ENCODE measurements around the gene ZNF330.
"Not testable (repeated sequence)": the region's sequence is repeated elsewhere in the genome, so short reads cannot be mapped to it uniquely, and the experiment has no call there.

The ZNF330 gene

DNA sequence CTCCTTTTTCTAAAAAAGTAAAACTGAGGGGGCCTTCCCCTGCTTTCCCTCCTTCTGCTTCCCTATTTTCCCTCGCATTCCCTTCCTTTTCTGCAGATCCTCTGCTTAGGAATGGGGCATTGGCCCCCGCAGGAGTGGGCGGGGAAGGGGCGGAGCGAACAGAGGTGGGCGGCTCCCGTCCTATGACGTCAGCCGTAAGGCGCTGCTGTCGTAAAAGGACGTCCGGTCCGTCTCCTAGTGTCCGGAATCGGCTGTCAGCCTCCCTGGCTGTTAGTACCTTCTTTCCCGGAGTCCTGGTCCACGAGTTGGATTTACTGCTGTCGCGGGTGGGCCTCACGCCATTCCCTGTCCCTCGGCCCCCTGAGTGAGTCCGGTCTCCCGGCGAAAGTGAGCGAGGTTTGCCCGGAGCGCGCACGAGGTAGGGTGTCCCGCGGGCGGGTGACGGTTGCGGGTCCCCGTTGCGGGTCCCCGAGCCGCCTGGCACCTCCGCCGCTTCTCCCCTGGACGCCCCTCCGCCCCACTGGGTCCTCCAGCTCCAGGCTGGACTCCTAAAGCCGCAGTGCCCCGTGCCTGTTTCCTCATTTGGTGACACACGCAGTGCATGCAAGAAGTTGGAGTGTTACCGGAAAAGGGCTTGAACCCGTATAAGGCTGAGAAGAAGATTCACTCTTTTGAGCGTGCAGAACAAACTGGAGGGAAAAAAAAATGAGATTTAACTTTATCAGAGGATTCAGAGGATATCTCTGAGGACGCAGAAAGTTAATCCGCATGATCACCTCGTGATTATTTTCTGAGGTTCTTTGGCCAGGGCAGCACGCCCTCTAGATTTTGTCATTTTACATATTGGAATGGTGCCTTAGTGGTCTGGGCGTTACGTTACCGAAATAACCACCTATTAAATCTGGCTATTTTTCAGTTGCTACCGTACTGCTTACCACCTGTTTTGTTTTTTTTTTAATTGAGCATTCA is at the start of gene ZNF330:
Gene ZNF330 (plus strand): TSS at position 205 of the 969 bp plus-strand sequence. CDS start 1,477 bp downstream, outside the sequence.
- peak; percentile 82 to 87 for DNase-seq (ENCODE audit: low read depth in 2 of 2)

DNA sequence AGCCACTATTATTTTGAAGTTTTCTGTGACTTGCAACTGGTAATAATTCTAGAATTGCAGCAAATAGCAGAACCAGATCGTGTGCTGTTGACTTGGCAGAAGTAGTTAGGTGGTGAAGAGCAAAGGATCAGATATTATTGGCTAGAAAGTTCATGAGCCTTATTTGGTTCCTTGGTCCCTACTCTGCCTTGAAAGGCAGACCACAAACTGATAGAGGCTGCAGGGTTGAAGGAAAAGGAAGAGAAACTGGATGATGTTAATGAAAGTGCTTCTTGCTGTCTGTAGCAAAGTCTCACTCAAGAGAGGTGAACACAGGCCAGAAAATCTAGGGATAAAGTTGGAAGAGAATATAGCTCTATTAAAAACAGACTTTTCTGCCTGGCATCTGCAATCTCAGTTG is 46.2 kb upstream of the ZNF330 start:
- no peak for DNase-seq (ENCODE audit: low read depth in 2 of 2)

DNA sequence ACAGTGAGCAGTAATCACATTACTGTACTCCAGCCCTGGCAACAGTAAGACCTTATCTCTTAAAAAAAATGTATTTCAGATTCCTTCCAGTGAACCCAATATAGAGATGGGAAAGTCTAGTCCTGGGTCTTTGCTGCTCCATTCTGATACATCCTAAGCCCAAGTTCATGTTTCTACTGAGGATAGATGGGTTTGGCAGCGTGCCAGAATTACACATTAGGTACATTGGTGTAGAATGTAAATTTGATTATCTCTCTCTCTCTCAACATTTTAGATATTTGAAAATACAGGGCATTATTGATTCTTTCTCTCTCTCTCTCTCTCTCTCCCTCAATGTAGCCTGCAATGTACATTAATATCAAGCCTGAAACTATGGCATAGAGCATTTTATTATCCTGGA is 43.5 kb upstream of the ZNF330 start:
- no peak for DNase-seq (ENCODE audit: low read depth in 2 of 2)

DNA sequence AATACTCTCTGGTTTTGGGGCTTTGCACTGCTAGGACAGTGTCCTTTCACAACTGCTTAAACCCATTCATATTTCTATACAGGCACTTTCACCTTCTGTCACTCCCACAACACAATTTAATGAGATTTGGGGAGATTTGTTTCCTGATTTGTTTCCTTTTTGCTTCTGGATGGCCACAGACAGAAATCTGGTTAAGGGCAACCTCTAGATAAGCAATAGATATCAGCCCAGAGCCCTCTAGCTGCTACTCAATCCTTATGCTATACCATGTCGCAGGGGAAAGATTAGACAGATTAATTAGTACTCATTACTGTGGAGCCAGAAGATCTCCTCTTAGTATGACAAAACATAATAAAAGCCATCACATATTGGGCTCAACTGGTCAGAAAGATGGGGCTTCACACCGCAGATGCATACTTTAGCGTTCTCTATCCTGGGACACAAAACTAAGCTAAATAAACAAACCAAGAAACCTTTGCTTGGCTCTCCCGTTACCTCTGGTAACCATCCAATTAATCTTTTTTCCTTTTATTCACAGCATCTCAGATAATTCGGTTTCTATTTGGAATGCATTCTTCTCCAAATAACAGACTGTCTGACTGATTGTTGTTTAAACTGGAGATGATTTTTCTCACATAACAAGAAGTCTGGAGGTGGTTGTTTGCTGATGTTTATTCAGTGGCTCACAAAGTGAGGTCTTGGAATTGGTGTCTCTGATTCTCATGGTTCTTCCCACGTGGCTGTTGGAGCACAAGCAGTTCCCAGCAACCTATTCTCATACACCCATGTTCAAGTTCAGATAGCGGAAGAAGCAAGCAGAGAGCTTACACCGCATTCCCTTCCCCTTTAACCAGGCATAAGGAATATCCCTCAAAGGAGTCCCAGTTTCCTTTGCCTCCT is 41.0 kb upstream of the ZNF330 start:
- DNase-seq (ENCODE audit: low read depth in 2 of 2): no peak

DNA sequence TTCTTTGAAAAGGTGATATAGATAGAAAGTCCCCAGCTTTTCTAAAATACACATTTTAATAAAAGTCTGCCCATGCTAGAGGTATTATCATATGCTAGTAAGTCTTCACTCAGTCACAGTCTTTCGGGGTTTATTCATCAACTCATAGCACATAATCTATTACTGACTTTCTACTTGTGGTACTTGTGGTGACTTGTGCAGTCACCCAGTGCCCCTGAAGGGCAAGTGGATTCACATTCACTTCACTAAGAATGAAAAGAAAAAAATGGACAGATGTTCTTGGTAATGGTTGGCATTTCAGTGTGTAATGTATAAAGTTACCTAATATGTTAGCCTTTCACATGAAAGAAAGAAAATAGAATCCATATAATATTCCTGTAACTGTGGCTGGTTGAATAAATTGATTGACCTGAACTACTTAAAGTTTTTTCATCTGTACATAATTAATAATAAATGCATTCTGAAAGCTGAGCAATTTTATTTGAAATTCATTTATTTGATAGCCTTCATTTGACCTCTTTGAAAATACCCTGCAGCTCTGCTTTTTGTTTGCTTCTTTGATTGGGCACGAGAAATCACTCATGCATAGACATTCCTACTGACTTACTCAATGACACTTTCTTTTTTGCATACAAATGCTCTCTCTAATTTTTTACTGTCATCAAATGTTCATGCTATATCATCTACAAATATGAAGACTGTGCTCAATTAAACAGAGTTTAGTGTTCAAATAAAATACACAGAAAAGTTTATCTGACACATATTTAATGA is 39.5 kb upstream of the ZNF330 start:
- DNase-seq (ENCODE audit: low read depth in 2 of 2): no peak

DNA sequence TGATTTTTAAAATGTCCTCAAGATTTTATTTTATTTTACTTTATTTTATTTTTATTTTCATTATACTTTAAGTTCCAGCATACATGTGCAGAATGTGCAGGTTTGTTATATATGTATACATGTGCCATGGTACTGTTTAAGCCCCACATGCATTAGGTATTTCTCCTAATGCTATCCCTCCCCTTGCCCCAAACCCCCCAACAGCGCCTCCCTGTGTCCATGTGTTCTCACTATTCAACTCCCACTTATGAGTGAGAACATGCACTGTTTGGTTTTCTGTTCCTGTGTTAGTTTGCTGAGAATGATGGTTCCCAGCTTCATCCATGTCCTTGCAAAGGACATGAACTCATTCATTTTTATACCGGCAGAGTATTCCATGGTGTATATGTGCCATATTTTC is 37.2 kb upstream of the ZNF330 start:
- DNase-seq (ENCODE audit: low read depth in 2 of 2): not testable (repeated sequence)

DNA sequence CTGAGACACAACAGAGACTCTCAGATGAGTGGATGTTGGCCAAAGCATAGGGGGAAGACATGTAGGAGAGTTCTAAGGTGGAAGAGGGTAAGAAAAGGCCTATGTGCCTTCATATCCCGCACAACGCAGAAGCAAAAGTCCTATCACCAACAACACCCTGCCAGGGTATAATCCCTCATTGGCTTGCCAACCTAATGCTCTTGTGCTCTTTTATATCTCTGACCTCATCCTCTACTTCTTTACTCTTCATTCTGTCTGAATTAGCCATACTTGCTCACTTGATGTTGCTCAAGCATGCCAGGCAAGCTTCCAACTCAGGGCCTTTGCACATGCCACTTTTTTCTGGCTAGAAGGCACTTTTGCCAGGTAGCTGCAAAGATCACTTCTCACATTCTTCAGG is 28.1 kb upstream of the ZNF330 start:
- no peak for DNase-seq (ENCODE audit: low read depth in 2 of 2)

DNA sequence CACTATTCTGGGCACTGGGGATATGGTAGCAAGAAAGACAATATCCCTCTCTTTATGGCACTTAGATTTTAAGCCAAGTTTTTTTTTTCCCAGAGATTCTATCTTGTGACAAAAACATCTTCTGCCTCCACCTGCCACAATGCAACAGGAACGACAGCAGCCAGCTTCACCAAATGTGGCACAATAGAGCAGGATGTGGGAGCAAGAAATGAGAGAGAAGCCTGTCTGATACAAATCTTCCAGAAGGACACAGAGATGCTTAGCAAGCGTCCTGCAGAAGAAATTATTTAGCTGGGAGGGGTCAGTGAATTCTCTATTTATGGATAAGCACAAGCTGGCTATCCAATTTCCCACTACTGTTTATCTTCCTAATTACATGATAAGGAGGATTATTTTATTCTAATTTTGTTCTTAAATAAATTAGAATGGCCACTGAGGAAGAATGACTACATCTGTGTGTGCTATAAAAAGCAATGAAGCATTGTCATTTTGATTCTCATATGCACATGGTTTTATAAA is 27.1 kb upstream of the ZNF330 start:
- no peak for DNase-seq (ENCODE audit: low read depth in 2 of 2)

DNA sequence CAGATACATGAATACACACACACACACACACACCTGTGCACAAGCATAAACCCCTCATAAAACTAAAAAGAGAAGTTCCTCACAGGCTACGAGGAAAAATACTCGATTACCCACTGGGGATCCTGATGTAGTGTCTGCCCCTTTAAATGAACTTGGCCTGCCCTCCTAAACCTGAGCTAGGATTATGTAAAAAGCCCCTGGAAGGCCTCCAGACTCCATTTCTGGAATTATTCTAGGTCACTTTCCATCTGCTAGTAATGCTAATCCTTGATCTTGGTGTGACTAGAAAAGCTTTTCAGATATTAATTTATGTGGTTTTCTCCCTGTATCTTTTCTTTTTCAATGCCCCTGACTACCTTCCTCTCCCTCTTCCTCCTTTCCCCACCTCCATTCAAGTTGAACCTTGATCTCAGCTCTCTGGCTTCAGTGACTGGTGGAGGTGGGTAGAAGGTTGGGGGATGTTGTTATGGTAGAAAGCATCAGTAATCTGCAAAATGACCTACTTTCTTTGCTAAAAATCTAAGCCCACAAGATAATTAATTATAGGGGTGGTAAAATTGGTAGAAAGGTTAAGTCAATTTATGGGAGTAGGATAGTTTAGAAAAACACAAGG is 25.5 kb upstream of the ZNF330 start:
- DNase-seq (ENCODE audit: low read depth in 2 of 2): no peak

DNA sequence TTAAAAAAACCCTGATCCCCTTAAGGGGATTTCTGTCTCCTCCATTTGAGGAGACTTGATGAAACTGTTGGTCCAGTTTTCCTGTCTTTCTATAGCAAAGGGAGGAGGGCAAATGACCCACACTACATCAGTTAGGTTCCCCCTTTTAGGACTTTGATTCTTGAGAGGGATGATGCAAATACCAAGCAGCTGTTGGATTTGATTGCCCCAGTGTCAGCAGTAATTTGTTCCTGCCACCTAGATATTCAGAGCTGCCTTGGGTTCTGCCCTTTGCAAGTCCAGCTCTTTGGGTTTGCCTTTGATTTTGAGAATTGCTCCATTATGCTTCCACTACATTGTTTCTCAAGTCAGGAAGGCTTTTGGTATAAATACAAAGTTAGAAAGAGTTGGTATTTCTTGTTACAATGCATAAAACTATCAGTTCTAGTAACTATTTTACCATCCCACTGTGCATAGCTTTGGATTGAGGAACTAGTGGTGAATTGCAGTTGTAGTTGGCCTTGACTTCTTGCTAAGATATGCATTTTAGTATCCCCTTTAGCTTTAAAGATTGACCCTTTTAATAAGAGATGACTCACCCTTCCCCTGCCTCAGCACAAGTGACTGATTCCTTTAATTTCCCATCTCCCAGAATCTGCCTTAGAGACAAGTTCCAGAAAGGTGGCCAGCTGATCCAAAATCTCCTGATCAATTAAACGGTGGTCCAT is 24.3 kb upstream of the ZNF330 start:
- DNase-seq (ENCODE audit: low read depth in 2 of 2): no peak

DNA sequence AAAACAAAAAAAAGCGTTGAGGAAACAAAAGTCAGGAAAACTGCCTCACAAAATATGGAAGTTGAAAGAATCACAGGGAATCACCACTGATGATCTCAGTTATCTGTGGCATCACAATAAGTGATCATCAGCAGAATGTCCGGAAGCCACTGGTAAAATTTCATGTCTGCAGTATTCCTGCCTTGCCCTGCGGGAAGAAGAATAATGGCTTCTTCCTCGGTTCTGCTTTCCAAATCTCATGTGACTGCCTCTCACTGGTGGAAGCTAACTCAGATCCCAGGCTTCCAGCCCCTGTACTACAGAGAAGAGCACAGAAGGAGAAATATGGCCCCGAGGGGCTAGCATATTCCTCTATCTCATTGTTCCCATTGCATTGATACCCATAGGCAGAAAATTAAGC is 12.7 kb upstream of the ZNF330 start:
- DNase-seq (ENCODE audit: low read depth in 2 of 2): no peak

DNA sequence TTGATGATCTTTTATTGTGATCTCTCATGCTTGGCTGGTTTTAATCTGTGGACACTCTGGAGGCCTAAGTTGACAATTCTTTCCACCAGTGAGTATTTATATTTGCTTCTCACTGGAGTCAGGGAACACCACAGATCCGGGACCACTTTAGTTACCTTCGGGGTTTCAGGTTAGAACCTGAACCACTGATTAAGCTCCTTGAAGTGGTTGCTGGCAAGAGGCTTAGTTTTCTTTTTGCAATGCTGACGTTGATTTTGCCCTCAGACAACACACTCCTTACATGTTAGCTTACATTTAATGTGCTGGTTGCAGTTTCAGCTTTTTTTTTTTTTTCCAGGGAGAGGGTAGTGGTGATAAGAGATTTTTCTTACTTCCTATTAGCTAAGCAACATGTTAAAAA is 10.5 kb upstream of the ZNF330 start:
- no peak for DNase-seq (ENCODE audit: low read depth in 2 of 2)

DNA sequence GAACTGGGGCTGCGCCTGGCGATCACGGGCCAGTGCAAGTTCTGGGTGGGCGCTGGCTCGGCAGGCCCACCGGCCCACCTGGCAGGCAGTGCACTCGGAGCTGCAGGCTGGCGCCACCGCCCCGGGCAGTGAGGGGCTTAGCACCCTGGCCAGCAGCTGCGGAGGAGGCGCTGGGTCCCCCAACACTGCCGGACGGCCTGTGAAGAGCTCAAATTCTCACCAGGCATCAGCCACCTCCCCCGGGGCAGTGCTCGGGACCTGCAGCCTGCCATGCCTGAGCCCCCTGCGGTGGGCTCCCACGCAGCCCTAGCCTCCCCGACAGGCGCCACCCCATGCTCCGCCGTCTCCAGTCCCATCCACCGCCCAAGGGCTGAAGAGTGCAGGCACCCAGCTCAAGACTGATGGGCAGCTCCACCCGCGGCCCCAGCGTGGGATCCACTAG is 7.1 kb upstream of the ZNF330 start:
- no peak for DNase-seq (ENCODE audit: low read depth in 2 of 2)

DNA sequence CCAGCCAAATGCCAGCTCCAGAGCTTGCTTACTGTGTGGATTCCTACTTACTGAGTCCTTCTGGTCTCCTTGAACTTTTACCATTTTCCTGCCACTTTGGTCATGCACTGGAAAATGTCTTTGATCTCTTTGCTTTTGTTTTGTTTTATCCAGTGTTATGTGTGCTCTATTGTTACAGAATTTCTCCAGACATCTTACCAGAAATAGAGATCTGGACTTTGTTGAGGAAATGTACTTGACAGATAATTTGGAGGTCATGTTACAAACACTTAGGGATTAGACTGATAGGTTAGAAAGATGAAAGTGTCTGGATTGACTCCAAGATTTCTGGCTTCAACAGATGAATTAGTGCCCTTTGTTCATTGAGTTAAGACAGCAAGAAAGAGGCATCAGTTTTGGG is 5.7 kb upstream of the ZNF330 start:
- DNase-seq (ENCODE audit: low read depth in 2 of 2): no peak

DNA sequence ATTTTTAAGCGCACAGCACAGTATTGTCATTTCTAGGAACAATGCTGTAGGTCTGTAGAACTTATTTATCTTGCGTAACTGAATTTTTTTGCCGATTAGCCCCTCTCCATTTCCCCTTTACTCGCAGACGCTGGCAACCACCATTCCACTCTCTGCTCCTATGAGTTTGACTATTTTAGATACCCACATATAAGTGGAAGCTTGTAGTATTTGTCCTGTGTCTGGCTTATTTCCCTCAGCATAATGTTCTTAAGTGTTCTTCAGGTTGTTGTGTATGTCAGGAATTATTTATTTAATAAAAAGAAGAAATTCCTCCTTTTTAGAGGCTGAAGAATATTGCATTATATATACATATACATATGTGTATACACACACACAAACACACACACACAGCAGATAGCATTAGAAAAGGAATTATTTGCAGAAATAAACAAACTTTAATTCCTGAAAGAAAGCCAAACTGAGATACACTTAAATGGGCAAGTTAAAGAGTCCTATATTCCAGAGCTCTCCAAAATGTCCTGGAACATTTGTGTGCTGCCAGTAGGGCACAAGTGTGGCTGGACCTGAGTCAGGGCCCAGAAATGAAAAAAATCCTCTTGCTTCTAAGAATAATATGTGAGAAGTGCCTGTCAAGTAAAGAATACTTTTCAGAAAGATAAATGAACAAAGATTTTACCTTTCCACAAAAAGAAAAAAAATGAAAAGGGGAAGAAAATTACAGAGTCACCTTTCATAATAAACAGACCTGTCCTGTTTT is 4.5 kb upstream of the ZNF330 start:
- no peak for DNase-seq (ENCODE audit: low read depth in 2 of 2)

DNA sequence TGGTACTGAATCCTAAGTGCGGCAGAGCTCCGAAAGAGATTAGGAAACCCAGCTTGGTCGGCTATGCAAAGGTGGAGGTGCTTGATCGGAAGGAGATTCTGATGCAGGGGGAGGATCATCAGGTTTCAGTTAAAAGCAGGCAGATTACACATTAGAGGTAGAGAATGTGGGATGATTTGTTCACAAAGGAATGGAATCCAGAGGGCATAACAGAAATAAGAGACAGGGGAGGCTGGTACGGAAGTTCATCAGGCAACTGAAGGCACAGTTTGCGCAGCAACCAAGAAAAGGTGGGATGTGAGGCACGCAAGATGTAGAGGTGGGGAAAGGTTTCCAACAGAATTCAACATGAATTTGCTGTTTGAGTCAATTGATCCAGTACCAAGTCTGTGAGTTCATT is 424 bp upstream of the ZNF330 start:
- DNase-seq (ENCODE audit: low read depth in 2 of 2): no peak

DNA sequence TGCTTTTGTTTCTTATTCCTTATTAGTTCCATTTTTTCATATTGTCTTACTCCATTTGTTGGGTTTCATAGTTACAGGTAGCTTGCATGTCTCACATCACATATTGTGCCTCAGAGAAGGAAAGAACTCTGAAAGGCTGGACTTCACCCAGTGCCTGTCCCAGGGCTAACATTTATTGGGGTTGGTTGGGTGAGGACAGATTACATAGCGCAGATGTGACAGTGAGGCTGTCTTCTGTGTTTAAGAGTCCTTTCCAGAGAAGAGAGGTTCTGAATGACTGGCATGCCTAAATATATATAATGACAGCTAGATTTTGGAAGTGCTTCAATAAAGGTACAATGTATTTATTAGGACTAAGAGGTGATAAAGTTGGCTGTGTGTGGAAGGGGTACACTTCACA is 2.7 kb downstream of the ZNF330 start:
- no peak for DNase-seq (ENCODE audit: low read depth in 2 of 2)

DNA sequence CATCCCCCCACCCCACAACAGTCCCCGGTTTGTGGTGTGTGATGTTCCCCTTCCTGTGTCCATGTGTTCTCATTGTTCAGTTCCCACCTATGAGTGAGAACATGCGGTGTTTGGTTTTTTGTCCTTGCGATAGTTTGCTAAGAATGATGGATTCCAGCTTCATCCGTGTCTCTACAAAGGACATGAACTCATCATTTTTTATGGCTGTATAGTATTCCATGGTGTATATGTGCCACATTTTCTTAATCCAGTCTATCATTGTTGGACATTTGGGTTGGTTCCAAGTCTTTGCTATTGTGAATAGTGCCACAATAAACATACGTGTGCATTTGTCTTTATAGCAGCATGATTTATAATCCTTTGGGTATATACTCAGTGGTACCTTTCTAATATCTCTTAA is 6.6 kb downstream of the ZNF330 start:
- not testable (repeated sequence) for DNase-seq (ENCODE audit: low read depth in 2 of 2)

DNA sequence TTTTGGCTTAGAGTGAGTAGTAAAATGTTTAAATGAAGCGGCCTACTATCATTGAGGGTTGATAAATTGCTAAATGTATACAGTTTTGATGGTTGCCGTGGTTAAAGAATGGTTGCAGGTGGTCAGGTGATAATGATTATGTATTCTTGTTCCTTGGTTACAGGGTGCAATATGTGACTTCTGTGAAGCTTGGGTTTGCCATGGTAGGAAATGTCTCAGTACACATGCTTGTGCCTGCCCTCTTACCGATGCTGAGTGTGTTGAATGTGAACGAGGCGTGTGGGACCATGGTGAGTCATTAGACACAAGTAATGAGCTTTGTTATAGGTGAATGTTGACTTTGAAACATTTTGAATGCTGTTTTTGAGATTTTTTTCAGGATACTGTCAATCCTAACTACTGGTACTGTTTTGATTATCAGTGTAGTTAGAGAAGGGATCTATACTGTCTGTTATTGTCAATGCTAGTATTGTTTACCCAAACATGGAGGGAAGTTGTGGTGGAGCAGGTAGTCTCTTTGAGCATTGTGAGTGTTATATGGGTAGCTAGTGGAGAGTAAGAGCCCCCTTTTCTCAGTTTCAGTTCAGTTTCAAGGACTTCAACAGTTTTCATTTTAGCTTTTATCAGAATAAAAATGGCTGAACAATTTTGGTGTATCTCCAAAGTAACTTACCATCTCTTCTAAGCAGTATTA is 8.9 kb downstream of the ZNF330 start:
- DNase-seq (ENCODE audit: low read depth in 2 of 2): no peak
